K562 (cell line): ENCODE measurements around the gene ETV7. TPM values are rescaled to one million over a fixed set of nuclear protein-coding genes. Genes with fewer than 3 reads are reported as not detected.

Source experiments
- ATAC-seq: fragments of 200-7000 bp; cut with Tn5 transposase; 3 replicates; pipeline ENCODE4 v1.9.1; 2020; ENCODE audit warnings: moderate library complexity
- BruUV-seq: library from RNA; stranded (reverse); fragments of 400-500 nt; replicated peaks from 2 replicates; lab custom pipeline; 2021; lab: Mats Ljungman, UMichigan
- CTCF ChIA-PET: fragments of 300-600 bp; formaldehyde crosslinking; extraction: SDS; loops from one replicate; lab custom pipeline; 2021; ENCODE audit warnings: low intra/inter-chr PET ratio; lab: Yijun Ruan, JAX
- POLR2A ChIA-PET: fragments of 300-600, 350-650 bp; sonication (Branson Sonifier 250); formaldehyde crosslinking; extraction: SDS; loops from one replicate; lab custom pipeline; 2021; ENCODE audit warnings: antibody characterized with exemption, inconsistent platforms; lab: Yijun Ruan, JAX
- DNase-seq, 4 experiments: peaks; one replicate each; pipeline versions ENCODE4 v3.0.0 to v3.0.0-alpha.2; 2011 to 2018; ENCODE audit warnings: low spot score in 3 of 4, mixed read lengths in 3 of 4; ENCODE audit errors: extremely low read depth in 1 of 4
- FAIRE-seq: peaks from 2 replicates; lab custom pipeline; 2011; peaks lifted over from hg19 to GRCh38; lab: Jason Lieb, UNC
- H2AFZ ChIP-seq: 2 replicates; pipeline ENCODE4 v1.6.0; 2011; ENCODE audit warnings: low read depth, low read length, control low read depth, inconsistent platforms
- H3K27ac ChIP-seq: fragments of 200-600 bp; 3 replicates; pipeline ENCODE4 v1.8.0; 2011; ENCODE audit warnings: low read depth, mild to moderate bottlenecking, control low read depth, inconsistent platforms, low read length, moderate library complexity, mixed read lengths; ENCODE audit errors: extremely low read depth
- H3K27me3 ChIP-seq, 2 experiments: fragments of 300-600 bp in 1 of 2; 2 replicates in 1 of 2; 3 replicates in 1 of 2; pipeline versions ENCODE4 v1.6.0 to v1.8.0; 2011; ENCODE audit warnings: inconsistent platforms in 2 of 2, low read length in 2 of 2, mild to moderate bottlenecking in 1 of 2, mixed read lengths in 1 of 2, moderate library complexity in 1 of 2; ENCODE audit not compliant: control insufficient read depth in 2 of 2, insufficient read depth in 2 of 2
- H3K36me3 ChIP-seq: fragments of 300-600 bp; 3 replicates; pipeline ENCODE4 v1.8.0; 2011; ENCODE audit warnings: mild to moderate bottlenecking, low read length, inconsistent platforms; ENCODE audit not compliant: control insufficient read depth, insufficient read depth
- H3K4me1 ChIP-seq, 2 experiments: fragments of 200-600 bp in 1 of 2; replicated peaks in 1 of 2; 2 replicates in 1 of 2; 3 replicates in 1 of 2; pipeline versions ENCODE4 v1.5.1 to v1.8.0; 2011; ENCODE audit warnings: inconsistent platforms in 2 of 2, low read length in 2 of 2, mild to moderate bottlenecking in 1 of 2, mixed read lengths in 1 of 2, moderate library complexity in 1 of 2; ENCODE audit not compliant: control insufficient read depth in 2 of 2, insufficient read depth in 2 of 2
- H3K4me2 ChIP-seq: 2 replicates; pipeline ENCODE4 v1.6.1; 2011; ENCODE audit warnings: low read length, control low read depth, inconsistent platforms, mixed read lengths; ENCODE audit not compliant: insufficient read depth
- H3K4me3 ChIP-seq: fragments of 200-600 bp; sonication (generic), shearing (Covaris generic); 2 replicates; pipeline ENCODE4 v1.5.1; 2016; ENCODE audit warnings: control low read depth, inconsistent platforms
- H3K79me2 ChIP-seq: fragments of 200-600 bp; 3 replicates; pipeline ENCODE4 v1.8.0; 2011; ENCODE audit warnings: low read length, inconsistent platforms; ENCODE audit not compliant: control insufficient read depth, insufficient read depth
- H3K9ac ChIP-seq, 2 experiments: 2 replicates each; pipeline versions ENCODE4 v1.6.0 to v1.6.1; 2011; ENCODE audit warnings: low read depth in 2 of 2, low read length in 2 of 2, control low read depth in 1 of 2, inconsistent platforms in 1 of 2, mild to moderate bottlenecking in 1 of 2, mixed read lengths in 1 of 2; ENCODE audit not compliant: insufficient read depth in 1 of 2
- H3K9me1 ChIP-seq: one replicate; pipeline ENCODE4 v1.6.0; 2011; ENCODE audit warnings: inconsistent platforms, mild to moderate bottlenecking, low read length, moderate library complexity; ENCODE audit not compliant: control insufficient read depth, insufficient read depth
- H3K9me3 ChIP-seq: replicated peaks from 2 replicates; pipeline ENCODE4 v1.5.1; 2011; ENCODE audit warnings: low read depth, low read length, inconsistent platforms; ENCODE audit not compliant: control insufficient read depth, insufficient read depth
- H4K20me1 ChIP-seq: replicated peaks from 2 replicates; pipeline ENCODE4 v1.6.1; 2011; ENCODE audit warnings: low read length, inconsistent platforms, mixed read lengths; ENCODE audit not compliant: control insufficient read depth, insufficient read depth
- CEBPB ChIP-seq: fragments of 450-650 bp; IDR thresholded peaks from 2 replicates; pipeline ENCODE4 v1.6.1; 2016; ENCODE audit warnings: missing genetic modification characterization, missing compliant biosample characterization
- CEBPG ChIP-seq, 3 experiments: fragments of 200-800 bp in 1 of 3; sonication (Bioruptor generic) in 1 of 3; sonication (generic) in 1 of 3; formaldehyde crosslinking in 1 of 3; IDR thresholded peaks in 2 of 3; conservative IDR thresholded peaks in 1 of 3; 2 replicates each; pipeline versions ENCODE4 v1.6.1 to v1.8.0; 2016 to 2022; ENCODE audit warnings: missing compliant biosample characterization in 2 of 3, missing genetic modification characterization in 2 of 3, mild to moderate bottlenecking in 1 of 3, missing genetic modification reagents in 1 of 3
- CREB5 ChIP-seq: fragments of 250-450 bp; sonication (Bioruptor Pico); IDR thresholded peaks from 2 replicates; pipeline ENCODE4 v1.5.0; 2020; ENCODE audit warnings: mild to moderate bottlenecking
- CTBP1 ChIP-seq: fragments of 450-650 bp; IDR thresholded peaks from 2 replicates; pipeline ENCODE4 v1.6.1; 2016; ENCODE audit warnings: borderline replicate concordance
- E2F3 ChIP-seq: fragments of 250-450 bp; sonication (Bioruptor Pico); IDR thresholded peaks from 2 replicates; pipeline ENCODE4 v1.4.0; 2020; ENCODE audit warnings: mild to moderate bottlenecking
- FOS ChIP-seq: IDR thresholded peaks from 3 replicates; pipeline ENCODE4 v1.6.1; 2011; ENCODE audit not compliant: insufficient read length; ENCODE audit errors: extremely low read depth
- NELFE ChIP-seq: IDR thresholded peaks from 2 replicates; pipeline ENCODE4 v1.6.1; 2011; ENCODE audit warnings: mild to moderate bottlenecking; ENCODE audit not compliant: insufficient read depth, insufficient read length
- SNRNP70 ChIP-seq: fragments of 200-400 bp; formaldehyde crosslinking; optimal IDR thresholded peaks from 2 replicates; pipeline ENCODE3; 2017; ENCODE audit warnings: low read depth, low read length
- SP1 ChIP-seq: sonication (generic); formaldehyde crosslinking; IDR thresholded peaks from 2 replicates; pipeline ENCODE4 v1.8.1; 2022; ENCODE audit warnings: mild to moderate bottlenecking, missing genetic modification reagents
- ZKSCAN8 ChIP-seq: fragments of 200-800 bp; sonication (Bioruptor generic); IDR thresholded peaks from 2 replicates; pipeline ENCODE4 v1.6.1; 2016; ENCODE audit warnings: missing genetic modification characterization, missing compliant biosample characterization
- ZNF354B ChIP-seq: fragments of 250-450 bp; sonication (Bioruptor Pico); IDR thresholded peaks from 2 replicates; pipeline ENCODE4 v1.4.0; 2020
- WGBS: fragments of 100-300 bp; shearing (Covaris generic); methylation state at CpG from one replicate; pipeline ENCODE4 v1.1.6; 2016; ENCODE audit warnings: low coverage, mixed read lengths; ENCODE audit not compliant: insufficient coverage; ENCODE audit errors: missing lambda C conversion rate; 5-methylcytosine and 5-hydroxymethylcytosine counted together
- in situ Hi-C: fragments of 300-500 bp; cut with MboI; formaldehyde crosslinking; loops from 4 replicates; pipeline ENCODE4 v1.15.0; 2018; ENCODE audit warnings: inconsistent platforms, mixed read lengths
- intact Hi-C: fragments of 100-400 bp; cut with micrococcal nuclease; formaldehyde crosslinking; loops from 2 replicates; pipeline ENCODE4 v1.14.2; 2022
- polyA plus RNA-seq, 8 experiments: library from polyadenylated mRNA; depleted of rRNA in 4 of 8; stranded (reverse) in 5 of 8; unstranded in 3 of 8; fragments of >200 nt; fragmentation: Nextera tagmentation in 2 of 8; fragmentation: Illumina TruSeq in 1 of 8; extraction: Ambion mirVana in 2 of 8; extraction: Trizol in 1 of 8; gene quantifications; 2 replicates each; pipeline versions ENCODE4 v1.2.1 to v1.2.3, GENCODE V29; 2011 to 2014; ENCODE audit warnings: inconsistent platforms in 1 of 8, missing spikeins in 1 of 8
- total RNA-seq, 7 experiments: library from RNA; depleted of rRNA in 6 of 7; stranded (reverse); fragments of >200 nt in 6 of 7; fragmentation: Illumina TruSeq in 2 of 7; extraction: Trizol in 2 of 7; gene quantifications; 2 replicates each; pipeline versions ENCODE4 v1.2.1 to v1.2.3, GENCODE V29; 2011 to 2021; ENCODE audit warnings: low replicate concordance in 1 of 7
- TF ChIP-seq, protein P1 (sequence below): sonication (generic); formaldehyde crosslinking; IDR thresholded peaks from 2 replicates; pipeline ENCODE4 v1.8.1; 2023; ENCODE audit warnings: mild to moderate bottlenecking, missing genetic modification reagents

Gene ETV7
- total and polyA plus RNA-seq, 9 of the 15 experiments (the other 6 are each of a cell fraction or from before 2014, with no cell fraction given) = 0.07 to 0.22 (median 0.14) TPM; not detected in 3

DNA sequence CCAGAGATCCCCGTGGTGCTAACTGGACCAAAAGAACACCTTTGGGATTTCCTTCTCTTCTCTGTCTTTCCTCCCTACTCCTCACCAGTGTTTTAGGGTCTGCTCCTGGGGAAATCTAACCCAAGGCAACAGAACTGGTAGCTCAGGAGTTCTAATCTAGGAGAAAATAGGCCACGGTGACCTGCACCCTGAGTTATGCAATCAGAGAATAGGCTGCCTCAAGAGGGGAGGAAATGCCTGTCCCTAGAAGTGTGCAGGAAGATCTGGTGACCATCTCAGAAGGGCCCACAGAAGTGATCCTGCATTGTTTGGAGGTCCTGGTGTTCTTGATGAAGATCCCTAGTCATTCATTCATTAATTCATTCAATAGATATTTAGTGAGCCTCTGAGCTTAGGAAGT is 3.4 kb downstream of the ETV7 start:
- POLR2A ChIA-PET = no interaction called here

More for the DNA sequence above, 3.4 kb downstream of the ETV7 start:
- Histone ChIP-seq H3K4me3 (no peak overlapping the region), H3K9ac (no peak overlapping the region), H4K20me1 (no peaks in the 10 kb centered on the region; the same call in 1 of the 2 replicates), H3K36me3 (no peaks in the 10 kb centered on the region), H3K9me3 (no peaks in the 10 kb centered on the region), H3K27ac (no peak overlapping the region), H3K79me2 (no peaks in the 10 kb centered on the region), H3K9me1 (no peaks in the 10 kb centered on the region), H3K4me2 (no peak overlapping the region), H3K27me3 (peaks cover 42 to 60% of the 10 kb centered on the region in 2 experiments), H3K4me1 (peaks cover 0 to 17% of the 10 kb centered on the region in 2 experiments; a peak in 3 of 5 replicates), H2AFZ (no peak overlapping the region)
- in situ Hi-C loops (no loop called here), intact Hi-C loops (no loop called here)
- no peak for ATAC-seq
- WGBS = 3% methylated on average over 2 of the region's 2 CpGs
- no peak for DNase-seq
- CTCF ChIA-PET = no interaction called here
- FAIRE-seq = no peak
- BruUV-seq = no TSS peak
- TF ChIP-seq SNRNP70 (no peak), CTBP1 (no peak), NELFE (no peak), ZKSCAN8 (CRISPR knock-in tag) (no peak), ZNF354B (no peak), CEBPB (peak; percentile 81), CEBPG (CRISPR knock-in tag; IDR thresholded peaks at IDR 0.05) (no peak), CEBPG (tag; conservative IDR thresholded peaks at IDR 0.05 in 1 of 2, IDR thresholded peaks at IDR 0.05 in 1 of 2) (0 out of 4 replicates have a peak, but pooled peaks of 1 of the 2 experiments have one; percentile 45), CREB5 (CRISPR knock-in tag) (no peak), E2F3 (CRISPR knock-in tag) (no peak), SP1 (CRISPR knock-in tag) (no peak), FOS (no peak)
- TF ChIP-seq, protein P1, sequence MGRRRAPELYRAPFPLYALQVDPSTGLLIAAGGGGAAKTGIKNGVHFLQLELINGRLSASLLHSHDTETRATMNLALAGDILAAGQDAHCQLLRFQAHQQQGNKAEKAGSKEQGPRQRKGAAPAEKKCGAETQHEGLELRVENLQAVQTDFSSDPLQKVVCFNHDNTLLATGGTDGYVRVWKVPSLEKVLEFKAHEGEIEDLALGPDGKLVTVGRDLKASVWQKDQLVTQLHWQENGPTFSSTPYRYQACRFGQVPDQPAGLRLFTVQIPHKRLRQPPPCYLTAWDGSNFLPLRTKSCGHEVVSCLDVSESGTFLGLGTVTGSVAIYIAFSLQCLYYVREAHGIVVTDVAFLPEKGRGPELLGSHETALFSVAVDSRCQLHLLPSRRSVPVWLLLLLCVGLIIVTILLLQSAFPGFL (CRISPR knock-in tag) = no peak
